ENCODE measurements around the gene DNAH3.

DNAH3 gene

DNA sequence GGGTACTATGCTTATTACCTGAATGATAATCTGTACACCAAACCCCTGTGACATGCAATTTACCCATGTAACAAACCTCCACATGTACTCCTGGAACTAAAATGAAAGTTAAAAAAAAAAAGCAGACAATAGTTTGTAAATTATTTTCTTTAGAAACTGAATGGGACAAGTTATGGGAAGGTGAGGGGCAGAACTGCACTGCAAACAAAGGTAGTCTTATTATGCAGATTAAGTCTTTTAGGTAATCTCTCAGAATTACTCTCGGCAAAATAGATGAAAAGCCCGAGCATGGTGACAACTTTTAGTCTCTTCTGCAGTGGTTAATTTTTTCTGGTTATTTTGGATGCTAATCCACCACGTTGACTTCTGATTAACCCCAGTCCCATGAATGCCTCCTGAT is 33.3 kb upstream of the DNAH3 start:
- Histone ChIP-seq H3K4me2 (ENCODE audit: low read length) (no peak overlapping the region), H3K36me3 (replicated peaks; ENCODE audit: low read depth, low read length) (peaks cover 55% of the 10 kb centered on the region), H4K20me1 (ENCODE audit: insufficient read depth, low read length) (no peaks in the 10 kb centered on the region; the same call in 1 of the 2 replicates), H3K27me3 (ENCODE audit: low read depth, low read length) (no peaks in the 10 kb centered on the region), H2AFZ (ENCODE audit: low read depth, low read length) (no peak overlapping the region), H3K27ac (ENCODE audit: low read length) (no peak overlapping the region), H3K4me1 (ENCODE audit: low read length) (peaks cover 18% of the 10 kb centered on the region), H3K79me2 (ENCODE audit: low read length) (no peaks in the 10 kb centered on the region), H3K9ac (ENCODE audit: low read length) (no peak overlapping the region), H3K9me3 (ENCODE audit: insufficient read depth, low read length) (0 out of 2 replicates have a peak, but pooled peaks cover 12% of the 10 kb centered on the region), H3K4me3 (ENCODE audit: low read length) (no peak overlapping the region)
- no peak for TF ChIP-seq EZH2phosphoT487 (IDR thresholded peaks at IDR 0.05; ENCODE audit: low read depth)
- TF ChIP-seq, protein P1, sequence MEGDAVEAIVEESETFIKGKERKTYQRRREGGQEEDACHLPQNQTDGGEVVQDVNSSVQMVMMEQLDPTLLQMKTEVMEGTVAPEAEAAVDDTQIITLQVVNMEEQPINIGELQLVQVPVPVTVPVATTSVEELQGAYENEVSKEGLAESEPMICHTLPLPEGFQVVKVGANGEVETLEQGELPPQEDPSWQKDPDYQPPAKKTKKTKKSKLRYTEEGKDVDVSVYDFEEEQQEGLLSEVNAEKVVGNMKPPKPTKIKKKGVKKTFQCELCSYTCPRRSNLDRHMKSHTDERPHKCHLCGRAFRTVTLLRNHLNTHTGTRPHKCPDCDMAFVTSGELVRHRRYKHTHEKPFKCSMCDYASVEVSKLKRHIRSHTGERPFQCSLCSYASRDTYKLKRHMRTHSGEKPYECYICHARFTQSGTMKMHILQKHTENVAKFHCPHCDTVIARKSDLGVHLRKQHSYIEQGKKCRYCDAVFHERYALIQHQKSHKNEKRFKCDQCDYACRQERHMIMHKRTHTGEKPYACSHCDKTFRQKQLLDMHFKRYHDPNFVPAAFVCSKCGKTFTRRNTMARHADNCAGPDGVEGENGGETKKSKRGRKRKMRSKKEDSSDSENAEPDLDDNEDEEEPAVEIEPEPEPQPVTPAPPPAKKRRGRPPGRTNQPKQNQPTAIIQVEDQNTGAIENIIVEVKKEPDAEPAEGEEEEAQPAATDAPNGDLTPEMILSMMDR (IDR thresholded peaks at IDR 0.05; ENCODE audit: low read depth, low read length), result no peak

DNA sequence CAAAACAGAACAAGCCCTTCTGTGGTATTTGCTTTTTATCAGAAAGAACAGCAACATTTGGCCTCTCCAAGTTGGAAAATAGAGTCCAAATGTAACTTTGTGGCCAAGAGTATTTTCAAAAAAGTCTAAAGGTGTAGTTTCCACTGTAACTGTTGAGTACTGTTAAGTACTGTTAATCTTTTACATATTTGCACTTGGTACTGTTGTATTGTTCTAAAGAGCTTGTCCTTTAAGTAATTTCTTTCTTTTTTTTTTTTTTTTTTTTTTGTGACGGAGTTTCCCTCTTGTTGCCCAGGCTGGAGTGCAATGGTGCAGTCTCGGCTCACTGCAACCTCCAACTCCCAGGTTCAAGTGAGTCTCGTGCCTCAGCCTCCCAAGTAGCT is 29.3 kb upstream of the DNAH3 start:
- Histone ChIP-seq H3K27ac (ENCODE audit: low read length) (no peak overlapping the region), H3K4me2 (ENCODE audit: low read length) (no peak overlapping the region), H3K9ac (ENCODE audit: low read length) (no peak overlapping the region), H3K27me3 (ENCODE audit: low read depth, low read length) (no peaks in the 10 kb centered on the region), H4K20me1 (ENCODE audit: insufficient read depth, low read length) (peaks cover 4% of the 10 kb centered on the region; the same call in 1 of the 2 replicates), H3K36me3 (replicated peaks; ENCODE audit: low read depth, low read length) (peaks cover 80% of the 10 kb centered on the region), H3K4me1 (ENCODE audit: low read length) (peaks cover 7% of the 10 kb centered on the region), H2AFZ (ENCODE audit: low read depth, low read length) (no peak overlapping the region), H3K4me3 (ENCODE audit: low read length) (no peak overlapping the region), H3K9me3 (ENCODE audit: insufficient read depth, low read length) (0 out of 2 replicates have a peak, but pooled peaks cover 7% of the 10 kb centered on the region), H3K79me2 (ENCODE audit: low read length) (no peaks in the 10 kb centered on the region)
- TF ChIP-seq EZH2phosphoT487 (IDR thresholded peaks at IDR 0.05; ENCODE audit: low read depth), result no peak
- TF ChIP-seq, protein P1 (IDR thresholded peaks at IDR 0.05; ENCODE audit: low read depth, low read length), result no peak

DNA sequence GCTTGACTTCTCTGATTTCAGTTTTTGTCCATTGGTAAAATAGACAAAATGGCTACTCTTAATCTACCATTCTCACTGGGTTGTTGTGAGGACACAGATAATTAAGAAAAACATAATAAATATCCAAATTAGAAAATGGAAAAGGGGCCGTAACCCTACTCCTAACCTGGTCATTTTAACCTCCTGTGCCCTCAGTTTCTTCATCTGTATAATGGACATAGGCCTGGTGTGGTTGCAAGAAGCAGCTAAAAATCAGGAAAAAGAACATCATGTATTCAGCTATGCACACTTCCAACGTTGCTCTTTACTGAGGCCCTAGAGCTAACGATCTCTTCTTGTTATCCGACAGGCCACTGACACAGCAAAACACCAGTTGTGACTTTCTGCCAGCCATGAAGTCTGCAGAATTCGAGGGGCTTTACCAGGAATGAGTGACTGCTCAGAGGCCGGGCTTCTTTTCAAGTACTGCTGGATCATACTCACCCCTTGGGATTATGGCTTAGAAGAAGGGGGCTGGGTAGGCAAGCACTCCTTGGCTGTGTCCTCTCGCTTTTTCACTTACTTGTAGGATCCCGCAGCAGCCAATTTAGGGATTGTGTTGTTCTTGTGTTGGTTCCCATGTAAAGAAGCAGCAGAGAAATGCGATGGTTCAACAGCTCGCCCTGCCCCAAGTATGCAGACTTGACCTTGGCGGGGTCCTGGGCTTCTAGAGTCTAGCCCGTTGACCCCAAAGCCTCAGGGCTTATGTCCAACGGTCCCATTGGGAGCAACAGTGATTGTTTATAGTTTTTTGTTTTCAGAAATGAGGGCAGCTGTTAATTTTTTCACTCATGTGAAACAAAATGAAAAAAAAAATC is 28.7 kb upstream of the DNAH3 start:
- peaks cover 83% of the 10 kb centered on the region for H3K36me3 ChIP-seq (replicated peaks; ENCODE audit: low read depth, low read length)
- H3K4me3 ChIP-seq (ENCODE audit: low read length), result no peak overlapping the region
- peaks cover under 1% of the 10 kb centered on the region; the same call in 1 of the 2 replicates for H3K4me1 ChIP-seq (ENCODE audit: low read length)
- H3K27me3 ChIP-seq (ENCODE audit: low read depth, low read length), result no peaks in the 10 kb centered on the region
- H4K20me1 ChIP-seq (ENCODE audit: insufficient read depth, low read length), result peaks cover 4% of the 10 kb centered on the region; the same call in 1 of the 2 replicates
- H3K27ac ChIP-seq (ENCODE audit: low read length), result no peak overlapping the region
- 0 out of 2 replicates have a peak, but pooled peaks cover 2% of the 10 kb centered on the region for H3K9me3 ChIP-seq (ENCODE audit: insufficient read depth, low read length)
- H3K4me2 ChIP-seq (ENCODE audit: low read length), result no peak overlapping the region
- TF ChIP-seq, protein P1 (IDR thresholded peaks at IDR 0.05; ENCODE audit: low read depth, low read length), result no peak
- TF ChIP-seq EZH2phosphoT487 (IDR thresholded peaks at IDR 0.05; ENCODE audit: low read depth), result no peak
- H2AFZ ChIP-seq (ENCODE audit: low read depth, low read length), result no peak overlapping the region
- no peaks in the 10 kb centered on the region for H3K79me2 ChIP-seq (ENCODE audit: low read length)
- H3K9ac ChIP-seq (ENCODE audit: low read length), result no peak overlapping the region

DNA sequence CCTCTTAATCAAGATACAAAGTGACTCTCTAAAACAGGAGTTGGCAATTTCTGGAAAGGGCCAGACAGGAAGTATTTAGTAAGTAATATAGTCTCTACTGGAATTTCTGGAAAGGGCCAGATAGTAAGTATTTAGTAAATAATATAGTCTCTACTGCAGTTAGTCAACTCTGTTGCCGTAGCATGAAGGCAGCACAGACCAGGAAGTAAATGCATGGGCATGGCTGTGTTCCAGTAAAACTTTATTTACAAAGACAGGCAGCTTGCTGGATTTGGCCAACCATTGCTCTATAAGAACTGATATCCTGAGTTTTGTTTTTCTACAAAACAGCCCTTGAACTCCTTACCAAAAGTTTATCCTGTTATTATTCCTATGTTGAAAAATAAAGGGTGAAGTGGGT is 24.8 kb upstream of the DNAH3 start:
- no peak overlapping the region for H3K9ac ChIP-seq (ENCODE audit: low read length)
- H3K4me1 ChIP-seq (ENCODE audit: low read length), result no peaks in the 10 kb centered on the region
- H3K4me2 ChIP-seq (ENCODE audit: low read length), result no peak overlapping the region
- no peak for TF ChIP-seq EZH2phosphoT487 (IDR thresholded peaks at IDR 0.05; ENCODE audit: low read depth)
- TF ChIP-seq, protein P1 (IDR thresholded peaks at IDR 0.05; ENCODE audit: low read depth, low read length), result no peak
- 0 out of 2 replicates have a peak, but pooled peaks cover 4% of the 10 kb centered on the region for H4K20me1 ChIP-seq (ENCODE audit: insufficient read depth, low read length)
- H3K27ac ChIP-seq (ENCODE audit: low read length), result no peak overlapping the region
- H3K4me3 ChIP-seq (ENCODE audit: low read length), result no peak overlapping the region
- H3K9me3 ChIP-seq (ENCODE audit: insufficient read depth, low read length), result no peaks in the 10 kb centered on the region
- H3K36me3 ChIP-seq (replicated peaks; ENCODE audit: low read depth, low read length), result peaks cover 73% of the 10 kb centered on the region
- H3K79me2 ChIP-seq (ENCODE audit: low read length), result no peaks in the 10 kb centered on the region
- no peak overlapping the region for H2AFZ ChIP-seq (ENCODE audit: low read depth, low read length)
- no peaks in the 10 kb centered on the region for H3K27me3 ChIP-seq (ENCODE audit: low read depth, low read length)
